Lower leg skin (tissue), 3 donors: Measurements from ENCODE around the gene TMTC1.

Experiments
- CTCF ChIP-seq, 3 donors: fragments of 450-650 bp; IDR thresholded peaks; one replicate each; pipeline ENCODE4 v1.5.1; 2016; ENCODE audit warnings: antibody characterized with exemption in 3 of 3, mild to moderate bottlenecking in 3 of 3, moderate library complexity in 2 of 3
- POLR2A ChIP-seq, 2 donors: fragments of 450-650 bp; IDR thresholded peaks; one replicate each; pipeline ENCODE4 v1.6.1; 2016 to 2017; ENCODE audit warnings: antibody characterized with exemption in 2 of 2, mild to moderate bottlenecking in 1 of 2, moderate library complexity in 1 of 2

DNA sequence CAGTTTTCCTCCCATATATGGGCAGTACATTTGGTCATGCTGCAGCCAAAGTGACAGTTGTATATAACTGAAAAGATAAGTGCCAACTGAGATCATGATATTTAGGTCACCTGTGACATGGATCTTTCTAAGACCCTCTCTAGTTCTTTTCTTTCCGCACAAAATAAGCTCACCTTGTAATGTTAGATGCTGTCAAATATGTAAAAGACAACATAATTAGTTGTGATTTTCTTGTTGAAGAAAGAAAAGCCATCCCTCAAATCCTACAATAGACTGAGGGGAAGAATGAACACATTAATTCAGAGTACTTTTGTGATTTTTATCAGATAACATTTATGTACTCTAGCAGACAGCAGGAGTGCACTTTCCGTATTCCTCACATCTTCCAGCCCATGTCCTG is 323.7 kb downstream of the TMTC1 start:
- TF ChIP-seq CTCF (IDR thresholded peaks at IDR 0.05) (no peak), POLR2A (IDR thresholded peaks at IDR 0.05) (no peak)
